Mesenchymal stem cell (in vitro differentiated cells and primary cell): ENCODE results near the gene PAGE2.
"Not testable (repeated sequence)": the region's sequence is repeated elsewhere in the genome, so short reads cannot be mapped to it uniquely, and the experiment has no call there.

Source experiments
- DNase-seq: peaks from one replicate; pipeline ENCODE4 v3.0.0-alpha.2; 2013
- H2AFZ ChIP-seq: one replicate; pipeline ENCODE4 v1.6.1; 2013; ENCODE audit warnings: low read depth, mild to moderate bottlenecking, control low read depth, inconsistent platforms, low read length, moderate library complexity
- H2AK5ac ChIP-seq: 2 replicates; pipeline ENCODE4 v1.6.1; 2013; ENCODE audit warnings: low read length, moderate library complexity, mild to moderate bottlenecking, inconsistent platforms; ENCODE audit not compliant: severe bottlenecking
- H2BK120ac ChIP-seq: one replicate; pipeline ENCODE4 v1.6.1; 2013; ENCODE audit warnings: low read depth, mild to moderate bottlenecking, inconsistent platforms, low read length, moderate library complexity
- H2BK12ac ChIP-seq, 2 experiments: one replicate each; pipeline ENCODE4 v1.6.1; 2013; ENCODE audit warnings: inconsistent platforms in 2 of 2, low read length in 2 of 2, mild to moderate bottlenecking in 2 of 2, moderate library complexity in 2 of 2, control low read depth in 1 of 2
- H2BK15ac ChIP-seq: one replicate; pipeline ENCODE4 v1.6.1; 2013; ENCODE audit warnings: mild to moderate bottlenecking, low read depth, inconsistent platforms; ENCODE audit not compliant: poor library complexity, severe bottlenecking
- H2BK5ac ChIP-seq: 2 replicates; pipeline ENCODE4 v1.6.1; 2013; ENCODE audit warnings: low read depth, mild to moderate bottlenecking, low read length, control low read depth, inconsistent platforms; ENCODE audit not compliant: poor library complexity, severe bottlenecking
- H3K14ac ChIP-seq, 2 experiments: one replicate each; pipeline ENCODE4 v1.6.1; 2013; ENCODE audit warnings: inconsistent platforms in 2 of 2, low read length in 2 of 2, control low read depth in 1 of 2, mild to moderate bottlenecking in 1 of 2, moderate library complexity in 1 of 2
- H3K18ac ChIP-seq, 2 experiments: one replicate each; pipeline ENCODE4 v1.6.1; 2013; ENCODE audit warnings: inconsistent platforms in 2 of 2, low read length in 2 of 2, control low read depth in 1 of 2, low read depth in 1 of 2, mild to moderate bottlenecking in 1 of 2
- H3K23ac ChIP-seq, 2 experiments: one replicate each; pipeline ENCODE4 v1.6.1; 2013; ENCODE audit warnings: inconsistent platforms in 2 of 2, low read length in 2 of 2, mild to moderate bottlenecking in 2 of 2, moderate library complexity in 2 of 2, control low read depth in 1 of 2
- H3K27ac ChIP-seq: 2 replicates; pipeline ENCODE4 v1.5.1; 2013; ENCODE audit warnings: mild to moderate bottlenecking, moderate library complexity, low read length, control low read depth, inconsistent platforms; ENCODE audit not compliant: poor library complexity, severe bottlenecking
- H3K27me3 ChIP-seq, 2 experiments: 2 replicates each; pipeline versions ENCODE4 v1.6.1 to v1.7.0; 2013; ENCODE audit warnings: low read length in 2 of 2, mild to moderate bottlenecking in 2 of 2, moderate library complexity in 2 of 2, control low read depth in 1 of 2, inconsistent platforms in 1 of 2; ENCODE audit not compliant: control insufficient read depth in 1 of 2, insufficient read depth in 1 of 2
- H3K36me3 ChIP-seq, 2 experiments: 2 replicates each; pipeline versions ENCODE4 v1.6.1 to v1.7.0; 2013; ENCODE audit warnings: low read length in 2 of 2, control low read depth in 1 of 2, inconsistent platforms in 1 of 2, low read depth in 1 of 2, mild to moderate bottlenecking in 1 of 2; ENCODE audit not compliant: insufficient read depth in 2 of 2, control insufficient read depth in 1 of 2
- H3K4ac ChIP-seq, 2 experiments: one replicate each; pipeline ENCODE4 v1.6.1; 2013; ENCODE audit warnings: inconsistent platforms in 2 of 2, low read length in 2 of 2, mild to moderate bottlenecking in 2 of 2, moderate library complexity in 2 of 2, control low read depth in 1 of 2, low read depth in 1 of 2
- H3K4me1 ChIP-seq: 2 replicates; pipeline ENCODE4 v1.6.1; 2013; ENCODE audit warnings: low read depth, low read length, control low read depth; ENCODE audit not compliant: control insufficient read depth, insufficient read depth
- H3K4me2 ChIP-seq: 2 replicates; pipeline ENCODE4 v1.6.1; 2013; ENCODE audit warnings: low read length, mild to moderate bottlenecking, inconsistent platforms; ENCODE audit not compliant: poor library complexity, severe bottlenecking
- H3K4me3 ChIP-seq, 2 experiments: 2 replicates each; pipeline versions ENCODE4 v1.5.1 to v1.7.0; 2013; ENCODE audit warnings: low read length in 2 of 2, mild to moderate bottlenecking in 2 of 2, control low read depth in 1 of 2, low read depth in 1 of 2; ENCODE audit not compliant: insufficient read depth in 1 of 2
- H3K79me1 ChIP-seq: replicated peaks from 2 replicates; pipeline ENCODE4 v1.6.1; 2013; ENCODE audit warnings: mild to moderate bottlenecking, control low read depth, low read length, inconsistent platforms; ENCODE audit not compliant: poor library complexity, severe bottlenecking
- H3K9ac ChIP-seq: 2 replicates; pipeline ENCODE4 v1.7.0; 2013; ENCODE audit warnings: mild to moderate bottlenecking, low read length, moderate library complexity
- H3K9me3 ChIP-seq: 2 replicates; pipeline ENCODE4 v1.7.0; 2013; ENCODE audit warnings: mild to moderate bottlenecking, low read length; ENCODE audit not compliant: control insufficient read depth
- H4K8ac ChIP-seq: one replicate; pipeline ENCODE4 v1.6.1; 2013; ENCODE audit warnings: inconsistent platforms, mild to moderate bottlenecking, low read length, moderate library complexity
- H4K91ac ChIP-seq: one replicate; pipeline ENCODE4 v1.6.1; 2013; ENCODE audit warnings: mild to moderate bottlenecking, low read length, inconsistent platforms
- WGBS: methylation state at CpG from one replicate; pipeline ENCODE4 v1.1.7; 2013; ENCODE audit warnings: mixed read lengths; 5-methylcytosine and 5-hydroxymethylcytosine counted together

Gene PAGE2

GRCh38 chrX:55116589-55116988, 27.8 kb downstream of the PAGE2 start:
- not testable (repeated sequence) for H3K4me2 ChIP-seq, H2AK5ac ChIP-seq, H3K4ac ChIP-seq, H3K36me3 ChIP-seq, H2BK15ac ChIP-seq, H3K23ac ChIP-seq, H3K79me1 ChIP-seq, H4K8ac ChIP-seq, H4K91ac ChIP-seq, H2BK12ac ChIP-seq, H3K9me3 ChIP-seq, H3K9ac ChIP-seq, H2AFZ ChIP-seq, H2BK5ac ChIP-seq, H3K27ac ChIP-seq, H3K18ac ChIP-seq, H3K14ac ChIP-seq, H3K4me3 ChIP-seq, H3K4me1 ChIP-seq, DNase-seq, H2BK120ac ChIP-seq
- 13% methylated on average over 7 of the region's 7 CpGs for WGBS
- H3K27me3 ChIP-seq: peaks cover 0 to 51% of the 10 kb centered on the region in 2 experiments

DNA sequence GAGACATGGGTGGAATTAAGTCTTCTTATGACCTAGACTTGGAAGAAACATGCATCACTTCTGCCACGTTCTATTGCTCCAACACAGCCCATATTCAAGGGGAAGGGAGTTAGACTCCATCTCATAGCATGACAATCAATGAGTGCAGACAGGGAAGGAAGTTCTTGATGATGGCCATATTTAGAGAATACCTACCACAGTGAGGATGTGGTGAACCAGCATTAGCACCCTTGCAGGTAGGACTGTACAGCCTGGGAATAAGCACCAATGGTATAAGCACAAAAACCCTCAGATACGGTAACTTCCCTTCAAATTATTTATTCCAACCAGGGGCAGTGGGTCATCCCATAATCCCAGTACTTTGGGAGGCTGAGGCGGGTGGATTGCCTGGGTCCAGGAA, 29.8 kb downstream of the PAGE2 start:
- Histone ChIP-seq H2BK15ac (no peak overlapping the region), H3K9ac (no peak overlapping the region), H3K9me3 (no peaks in the 10 kb centered on the region), H3K14ac (no peak overlapping the region), H4K8ac (no peak overlapping the region), H3K79me1 (no peaks in the 10 kb centered on the region), H3K23ac (no peak overlapping the region), H2AK5ac (no peak overlapping the region), H2BK12ac (no peak overlapping the region), H3K4me3 (no peak overlapping the region), H2BK120ac (no peak overlapping the region), H3K18ac (no peak overlapping the region), H2BK5ac (no peak overlapping the region), H3K27ac (no peak overlapping the region), H2AFZ (no peak overlapping the region), H3K4me1 (no peaks in the 10 kb centered on the region), H3K4me2 (no peak overlapping the region), H3K27me3 (peaks cover 0 to 65% of the 10 kb centered on the region in 2 experiments), H3K36me3 (no peaks in the 10 kb centered on the region), H4K91ac (no peak overlapping the region), H3K4ac (no peak overlapping the region)
- 89% methylated on average over 2 of the region's 3 CpGs for WGBS
- DNase-seq: no peak

- no peak overlapping the region for H3K14ac ChIP-seq
- H3K4ac ChIP-seq: no peak overlapping the region
- DNase-seq: no peak
- H3K27me3 ChIP-seq: peaks cover 0 to 72% of the 10 kb centered on the region in 2 experiments
- H3K4me2 ChIP-seq: no peak overlapping the region
- H3K36me3 ChIP-seq: no peaks in the 10 kb centered on the region
- H4K8ac ChIP-seq: no peak overlapping the region
- H2BK15ac ChIP-seq: no peak overlapping the region
- no peak overlapping the region for H4K91ac ChIP-seq
- H3K27ac ChIP-seq: no peak overlapping the region
- no peaks in the 10 kb centered on the region for H3K4me1 ChIP-seq
- no peak overlapping the region for H3K4me3 ChIP-seq
- H3K79me1 ChIP-seq: no peaks in the 10 kb centered on the region
- H3K18ac ChIP-seq: no peak overlapping the region
- no peak overlapping the region for H2BK120ac ChIP-seq
- no peak overlapping the region for H2BK5ac ChIP-seq
- no peak overlapping the region for H2BK12ac ChIP-seq
- no peak overlapping the region for H2AK5ac ChIP-seq
- H3K9ac ChIP-seq: no peak overlapping the region
- no peak overlapping the region for H2AFZ ChIP-seq
- no peaks in the 10 kb centered on the region for H3K9me3 ChIP-seq
- H3K23ac ChIP-seq: no peak overlapping the region
Measured at GRCh38 chrX:55119271-55119670, 30.5 kb downstream of the PAGE2 start.

DNA sequence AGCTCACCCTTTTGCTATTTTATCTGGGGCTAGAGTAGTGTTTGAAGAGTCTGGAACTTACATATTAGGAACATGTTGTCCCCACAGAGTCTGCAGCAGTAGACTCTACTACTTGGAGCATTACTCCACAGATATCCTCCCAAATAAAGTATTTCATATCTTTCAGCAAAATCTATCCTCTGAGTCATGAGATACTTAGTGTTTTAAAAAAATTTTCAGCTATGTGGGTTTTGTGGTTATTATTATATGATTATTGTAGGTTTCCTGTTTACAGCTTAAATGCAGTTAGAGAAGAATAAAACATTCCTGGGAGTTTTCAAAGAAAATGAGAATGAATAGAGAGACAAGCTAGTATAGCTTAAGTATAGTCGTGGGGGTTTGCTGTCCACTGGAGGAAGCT, 30.9 kb downstream of the PAGE2 start:
- H2BK5ac ChIP-seq: no peak overlapping the region
- no peak overlapping the region for H3K27ac ChIP-seq
- no peak overlapping the region for H2BK15ac ChIP-seq
- H3K36me3 ChIP-seq: no peaks in the 10 kb centered on the region
- no peak overlapping the region for H2AK5ac ChIP-seq
- H3K9ac ChIP-seq: no peak overlapping the region
- H3K4ac ChIP-seq: no peak overlapping the region
- no peak overlapping the region for H3K4me2 ChIP-seq
- WGBS: 40% methylated on average over 1 of the region's 1 CpG
- H3K79me1 ChIP-seq: no peaks in the 10 kb centered on the region
- DNase-seq: peak; percentile 20
- H4K8ac ChIP-seq: no peak overlapping the region
- H3K18ac ChIP-seq: no peak overlapping the region
- no peak overlapping the region for H3K14ac ChIP-seq
- H3K4me1 ChIP-seq: no peaks in the 10 kb centered on the region
- no peak overlapping the region for H4K91ac ChIP-seq
- no peak overlapping the region for H2BK12ac ChIP-seq
- no peak overlapping the region for H2BK120ac ChIP-seq
- peaks cover 0 to 72% of the 10 kb centered on the region in 2 experiments for H3K27me3 ChIP-seq
- no peak overlapping the region for H3K23ac ChIP-seq
- no peak overlapping the region for H3K4me3 ChIP-seq
- H3K9me3 ChIP-seq: no peaks in the 10 kb centered on the region
- H2AFZ ChIP-seq: no peak overlapping the region
